GM11168 (cell line): ENCODE measurements around the gene SLC22A16.
"Not testable (repeated sequence)": the region's sequence is repeated elsewhere in the genome, so short reads cannot be mapped to it uniquely, and the experiment has no call there.

Experiments used
- in situ Hi-C: fragments of 300-500 bp; cut with MboI; formaldehyde crosslinking; loops from one replicate; pipeline ENCODE4 v1.12.0; 2022; ENCODE audit warnings: low sequenced_read_pairs; ENCODE audit not compliant: unreplicated experiment

The SLC22A16 gene

GRCh38 chr6:110476046-110476849 is at the start of gene SLC22A16:
Gene SLC22A16 (minus strand): TSS chr6:110476613. CDS start chr6:110476574, 39 bp downstream.
- in situ Hi-C loops = no loop called here

DNA sequence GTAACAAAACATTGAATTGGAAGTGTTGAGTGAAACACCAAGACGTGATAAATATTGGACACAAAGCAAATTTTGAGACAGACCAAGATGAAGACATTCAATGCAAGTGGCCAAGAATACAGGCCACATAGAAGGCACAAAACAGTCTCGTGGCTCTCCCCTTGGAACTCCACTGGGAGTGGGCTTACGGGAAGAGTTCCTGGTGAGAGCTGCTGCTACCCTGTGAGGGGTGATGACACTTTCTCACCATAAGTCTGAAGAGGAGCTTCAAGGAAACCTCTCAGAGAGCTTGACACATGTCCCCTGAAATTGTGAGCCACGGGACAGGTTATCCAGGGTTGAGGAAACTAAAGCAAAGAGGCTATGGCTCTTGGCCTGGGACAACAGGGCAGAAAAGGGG is 48.6 kb upstream of the SLC22A16 start:
- in situ Hi-C loops = no loop called here

- in situ Hi-C loops = no loop called here
Observed at GRCh38 chr6:110524305-110524704, 47.9 kb upstream of the SLC22A16 start.

DNA sequence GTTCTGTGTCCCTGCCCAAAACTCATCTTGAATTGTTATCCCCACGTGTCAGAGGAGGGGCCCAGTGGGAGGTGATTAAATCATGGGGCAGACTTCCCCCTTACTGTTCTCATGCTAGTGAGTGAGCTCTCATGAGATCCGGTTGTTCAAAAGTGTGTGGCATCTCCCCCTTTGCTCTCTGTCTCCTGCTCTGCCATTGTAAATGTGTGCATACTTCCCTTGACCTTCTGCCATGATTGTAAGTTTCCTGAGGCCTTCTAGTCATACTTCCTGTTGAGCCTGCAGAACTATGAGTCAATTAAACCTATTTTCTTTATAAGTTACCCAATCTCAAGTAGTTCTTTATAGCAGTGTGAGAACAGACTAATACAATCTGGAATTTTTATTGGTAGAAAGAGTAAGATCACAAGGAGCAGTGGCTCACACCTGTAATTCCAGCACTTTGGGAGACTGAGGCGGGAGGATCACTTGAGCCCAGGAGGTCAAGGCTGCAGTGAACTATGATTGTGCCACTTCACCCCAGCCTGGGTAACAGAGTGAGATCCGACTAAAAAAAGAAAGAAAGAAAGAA is 47.1 kb upstream of the SLC22A16 start:
- in situ Hi-C loops = no loop called here

DNA sequence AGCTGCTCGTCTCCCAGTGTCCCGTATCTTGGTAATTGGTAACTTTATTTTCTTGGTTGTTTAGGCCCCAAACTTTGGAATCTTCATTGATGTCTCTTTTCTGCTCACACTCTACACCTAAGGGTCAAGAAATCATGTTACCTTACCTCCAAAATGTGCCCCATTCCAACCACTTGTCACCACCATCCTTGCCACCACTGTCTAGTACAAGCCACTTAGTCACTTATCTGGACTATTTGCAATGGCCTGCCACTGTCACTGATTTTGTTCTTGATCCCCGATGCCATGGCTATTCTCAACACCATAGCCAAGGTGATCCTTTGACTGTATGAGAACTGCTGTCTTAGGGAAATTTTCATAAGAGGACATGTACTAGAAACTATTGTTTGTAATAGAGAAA is 46.0 kb upstream of the SLC22A16 start:
- in situ Hi-C loops = no loop called here

DNA sequence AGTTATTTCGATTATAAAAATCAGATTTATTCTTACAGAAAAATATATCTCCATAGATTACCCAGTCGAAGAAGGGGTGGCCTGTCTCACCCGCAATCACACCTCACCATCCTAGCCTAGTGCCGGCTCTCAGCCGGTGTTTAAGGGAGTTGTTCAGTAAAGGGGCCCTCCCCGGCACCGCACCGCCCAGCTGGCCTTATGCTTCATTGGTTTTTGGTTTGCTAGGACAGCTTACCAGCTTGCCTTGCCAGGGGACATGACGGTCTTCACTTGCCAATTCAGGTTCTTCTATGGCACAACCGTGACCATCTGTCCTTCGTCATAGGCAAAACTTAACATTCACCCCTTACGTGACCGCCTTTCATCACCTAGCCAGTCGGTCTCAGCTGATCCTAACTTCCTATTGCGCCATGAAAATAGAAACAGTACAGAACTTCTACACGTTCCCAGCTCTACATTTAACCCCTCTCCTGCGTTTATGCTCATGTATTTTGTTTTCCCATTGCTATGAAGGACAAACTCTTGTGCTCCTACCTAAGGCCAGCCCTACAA is 44.7 kb upstream of the SLC22A16 start:
- in situ Hi-C loops = no loop called here

GRCh38 chr6:110520209-110520965 is 44.0 kb upstream of the SLC22A16 start:
- in situ Hi-C loops = no loop called here

DNA sequence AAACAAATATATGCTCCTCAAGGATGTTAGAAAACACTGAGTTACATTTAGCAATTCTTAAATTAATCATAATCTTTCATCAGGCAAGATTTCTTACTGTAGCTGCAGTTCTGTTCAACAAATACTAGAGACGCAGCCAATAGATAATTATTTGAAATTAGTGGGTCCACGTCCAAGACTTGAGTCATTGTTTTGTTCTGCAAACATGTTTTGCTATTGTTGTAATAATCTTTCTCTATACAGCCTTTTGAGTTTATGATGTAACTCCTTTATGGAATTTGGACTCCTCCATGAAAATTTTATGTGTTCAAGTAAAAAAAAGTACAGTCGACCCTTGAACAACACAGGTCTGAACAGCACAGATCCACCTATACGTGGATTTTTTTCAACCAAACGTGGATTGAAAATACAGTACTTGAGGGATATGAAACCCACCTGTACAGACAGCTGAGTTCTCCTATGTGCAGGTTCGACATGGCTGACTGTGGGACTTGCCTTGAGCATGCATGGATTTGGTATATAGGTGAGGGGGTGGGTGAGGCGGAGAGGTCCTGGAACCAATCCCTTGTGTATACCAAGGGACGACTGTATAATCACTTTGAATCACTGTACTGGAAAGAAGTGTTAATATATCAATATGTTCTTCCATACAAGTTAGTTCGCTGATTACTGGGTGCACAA is 41.3 kb upstream of the SLC22A16 start:
- in situ Hi-C loops = no loop called here

DNA sequence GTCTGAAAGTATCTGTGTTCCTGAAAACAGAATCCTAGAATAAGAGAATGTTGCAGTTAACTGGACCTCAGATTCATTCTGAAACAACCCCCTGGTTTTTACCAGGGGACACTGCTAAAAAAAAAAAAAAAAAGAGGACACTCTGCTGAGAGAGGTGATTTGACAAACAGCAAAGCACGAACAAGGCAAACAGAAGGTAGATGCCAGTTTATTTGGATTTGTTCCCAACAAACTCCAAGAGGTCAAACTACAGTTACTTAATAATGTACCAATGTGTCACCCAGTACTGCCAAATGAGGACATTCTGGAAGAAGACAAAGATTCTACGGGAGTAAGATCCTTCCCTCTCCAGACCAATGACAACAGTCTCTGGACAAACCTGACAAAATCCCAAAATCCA is 40.6 kb upstream of the SLC22A16 start:
- in situ Hi-C loops = no loop called here

DNA sequence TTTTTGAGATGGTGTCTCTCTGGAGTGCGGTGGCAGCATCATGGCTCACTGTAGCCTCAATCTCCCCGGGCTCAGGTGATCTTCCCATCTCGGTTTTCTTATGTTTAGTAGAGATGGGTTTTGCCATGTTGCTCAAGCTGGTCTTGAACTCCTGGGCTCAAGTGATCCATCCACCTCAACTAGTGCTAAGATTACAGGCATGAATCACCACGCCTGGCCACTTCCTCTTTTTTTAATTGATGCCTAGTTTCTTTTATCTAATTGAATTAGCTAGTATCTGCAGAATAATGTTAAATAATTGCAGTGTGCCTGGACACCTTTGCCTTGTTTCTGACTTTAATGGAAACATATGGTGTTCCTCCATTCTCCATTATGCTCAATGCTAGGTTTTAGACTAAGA is 38.4 kb upstream of the SLC22A16 start:
- in situ Hi-C loops = no loop called here

GRCh38 chr6:110512991-110513390 is 36.6 kb upstream of the SLC22A16 start:
- in situ Hi-C loops = no loop called here

DNA sequence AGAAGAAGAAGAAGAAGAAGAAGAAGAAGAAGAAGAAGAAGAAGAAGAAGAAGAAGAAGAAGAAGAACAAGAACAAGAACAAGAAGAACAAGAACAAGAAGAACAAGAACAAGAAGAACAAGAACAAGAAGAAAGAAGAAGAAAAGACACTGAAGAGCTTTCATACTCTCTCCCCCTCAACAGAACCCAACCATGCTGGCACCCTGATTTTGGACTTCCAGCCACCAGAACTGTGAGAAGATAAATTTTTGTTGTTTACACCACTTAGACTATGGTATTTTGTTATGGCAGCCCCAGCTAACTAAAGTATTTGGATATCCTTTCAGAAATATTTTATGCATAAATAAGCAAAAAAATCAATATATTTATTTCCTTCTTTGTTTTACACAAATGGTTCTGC is 36.1 kb upstream of the SLC22A16 start:
- in situ Hi-C loops = not testable (repeated sequence)

DNA sequence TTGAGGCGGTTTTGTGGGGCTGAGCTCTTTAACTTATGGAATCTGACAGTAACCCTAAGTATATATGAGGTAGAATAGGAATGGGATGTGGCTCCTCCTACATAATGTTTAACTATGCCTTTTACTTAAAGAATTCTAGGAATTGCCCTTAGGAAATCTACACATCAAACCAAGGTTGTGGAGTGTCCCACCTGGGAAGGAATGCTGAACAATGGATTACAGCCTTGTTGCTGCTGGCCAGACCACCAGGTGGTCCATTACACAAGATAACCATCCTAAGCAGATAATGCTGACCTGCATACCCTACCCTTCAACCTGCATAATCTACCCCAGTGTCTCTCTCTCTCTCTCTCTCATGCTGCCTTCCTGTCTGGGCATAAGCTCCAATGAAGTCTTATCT is 35.0 kb upstream of the SLC22A16 start:
- in situ Hi-C loops = no loop called here

DNA sequence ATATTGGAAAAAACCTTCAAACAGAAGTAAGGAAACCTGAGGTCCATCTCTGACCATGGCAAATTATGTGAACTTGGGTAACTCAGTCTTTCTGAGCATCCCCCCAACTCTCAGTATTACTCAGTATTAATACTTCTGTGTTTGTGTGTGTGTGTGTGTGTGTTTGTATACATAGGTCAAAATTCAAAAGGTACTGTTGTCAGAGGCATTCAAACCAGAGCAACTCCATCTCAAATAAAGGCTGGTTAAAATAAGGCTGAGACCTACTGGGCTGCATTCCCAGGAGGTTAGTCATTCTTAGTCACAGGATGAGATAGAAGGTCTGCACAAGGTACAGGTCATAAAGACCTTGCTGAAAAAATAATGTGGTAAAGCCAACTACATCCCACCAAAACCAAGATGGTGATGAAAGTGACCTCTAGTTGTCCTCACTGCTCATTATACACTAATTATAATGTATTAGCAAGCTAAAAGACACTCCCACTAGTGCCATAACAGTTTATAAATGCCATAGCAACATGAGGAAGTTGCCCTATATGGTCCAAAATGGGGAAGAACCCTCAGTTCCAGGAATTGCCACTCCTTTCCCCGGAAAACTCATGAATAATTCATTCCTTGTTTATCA is 33.3 kb upstream of the SLC22A16 start:
- in situ Hi-C loops = no loop called here

GRCh38 chr6:110504891-110505290 is 28.5 kb upstream of the SLC22A16 start:
- in situ Hi-C loops = not testable (repeated sequence)

DNA sequence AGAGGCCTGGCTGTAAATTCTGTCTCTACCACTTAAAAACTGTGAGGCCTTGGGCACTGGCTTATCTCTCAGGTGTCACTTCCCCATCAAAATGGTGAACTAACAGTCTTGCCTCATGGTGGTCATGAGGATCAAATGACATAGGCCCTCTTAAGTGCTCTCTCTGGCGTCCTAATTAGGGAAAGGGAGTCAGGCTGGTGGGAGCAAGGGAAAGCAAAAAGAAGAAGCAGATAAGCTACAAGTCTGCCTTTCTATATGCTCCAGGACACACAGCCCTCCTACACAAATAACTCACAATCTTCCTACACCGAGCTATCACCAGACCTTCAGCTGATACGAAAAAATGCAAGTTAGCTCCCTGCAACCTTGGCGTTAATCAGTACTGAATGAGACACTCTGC is 19.5 kb upstream of the SLC22A16 start:
- in situ Hi-C loops = no loop called here

GRCh38 chr6:110493253-110493800 is 16.9 kb upstream of the SLC22A16 start:
- in situ Hi-C loops = no loop called here

GRCh38 chr6:110492584-110492983 is 16.2 kb upstream of the SLC22A16 start:
- in situ Hi-C loops = no loop called here

- in situ Hi-C loops = no loop called here
Observed at GRCh38 chr6:110491644-110492317, 15.4 kb upstream of the SLC22A16 start.
